Activated CD4-positive, alpha-beta T cell treated with anti-CD3 and anti-CD28 coated beads, Interleukin-2, amount 10 ng/mL, durations not matched to agents 24 days and 14 days (primary cell): Measurements from ENCODE around the gene TMEM165. TPM values are rescaled to one million over a fixed set of nuclear protein-coding genes. Genes with fewer than 3 reads are reported as not detected.

Source experiments
- DNase-seq: peaks from one replicate; pipeline ENCODE4 v3.0.0; 2022
- H3K27ac Mint-ChIP-seq: one replicate; pipeline ENCODE4 v1.8.0; 2022; ENCODE audit warnings: mild to moderate bottlenecking, mixed read lengths
- H3K27me3 Mint-ChIP-seq: one replicate; pipeline ENCODE4 v1.8.0; 2022; ENCODE audit warnings: mixed read lengths
- H3K36me3 Mint-ChIP-seq: one replicate; pipeline ENCODE4 v1.8.0; 2022; ENCODE audit warnings: low read depth, mild to moderate bottlenecking, mixed read lengths
- H3K4me1 Mint-ChIP-seq: one replicate; pipeline ENCODE4 v1.8.0; 2021; ENCODE audit warnings: mixed read lengths
- H3K4me3 Mint-ChIP-seq: one replicate; pipeline ENCODE4 v1.8.0; 2022; ENCODE audit warnings: mild to moderate bottlenecking, moderate library complexity, mixed read lengths
- H3K9me3 Mint-ChIP-seq: one replicate; pipeline ENCODE4 v1.8.0; 2021; ENCODE audit warnings: mixed read lengths
- intact Hi-C: fragments of 100-400 bp; cut with micrococcal nuclease; formaldehyde crosslinking; loops from one replicate; pipeline ENCODE4 v1.15.1; 2023
- total RNA-seq: library from RNA; stranded (reverse); gene quantifications from 2 replicates; pipeline ENCODE4 v1.2.3, GENCODE V29; 2022

TMEM165 gene
- total RNA-seq, 1 donor from 2014 or later = 99.1 TPM

DNA sequence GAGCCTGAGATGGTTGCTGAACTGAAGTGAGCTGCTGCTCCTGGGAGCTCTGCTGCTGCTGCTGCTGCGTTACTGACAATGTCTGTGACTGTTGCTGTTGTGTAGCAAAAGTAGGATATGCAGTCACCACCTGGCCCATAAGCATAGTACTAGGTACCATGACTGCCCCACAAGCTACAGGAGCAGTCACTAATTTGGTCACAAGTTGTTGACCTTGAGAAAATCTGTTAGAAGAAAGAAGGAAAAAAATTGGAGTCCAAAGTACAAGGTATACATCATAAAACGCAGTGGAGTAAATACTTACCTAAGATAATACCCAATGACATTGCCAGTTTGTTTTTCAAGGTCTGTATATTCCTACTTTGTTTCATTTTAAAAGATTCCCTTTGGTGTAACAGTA, 42.6 kb downstream of the TMEM165 start:
- peaks cover 24% of the 10 kb centered on the region for H3K4me1 Mint-ChIP-seq
- intact Hi-C loops = no loop called here
- H3K36me3 Mint-ChIP-seq = peaks cover 50% of the 10 kb centered on the region
- no peaks in the 10 kb centered on the region for H3K9me3 Mint-ChIP-seq
- no peak overlapping the region for H3K27ac Mint-ChIP-seq
- no peaks in the 10 kb centered on the region for H3K27me3 Mint-ChIP-seq
- no peak overlapping the region for H3K4me3 Mint-ChIP-seq
- DNase-seq = no peak

DNA sequence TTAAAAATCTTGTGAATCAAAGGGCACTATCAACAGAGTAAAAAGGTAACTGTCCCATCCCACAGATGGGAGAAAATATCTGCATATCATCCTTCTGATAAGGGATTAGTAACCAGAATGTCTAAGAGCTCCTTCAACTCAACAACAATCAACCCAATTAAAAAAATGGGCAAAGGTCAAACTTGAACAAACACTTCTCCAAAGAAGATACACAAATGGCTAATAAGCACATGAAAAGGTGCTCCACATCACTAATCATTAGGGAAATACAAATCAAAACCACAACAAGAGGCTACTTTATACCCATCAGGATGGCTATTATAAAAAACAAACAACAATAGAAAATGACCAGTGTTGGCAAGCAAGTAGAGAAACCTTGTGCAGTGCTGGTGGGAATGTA, 43.3 kb downstream of the TMEM165 start:
- Mint-ChIP-seq H3K27me3 (no peaks in the 10 kb centered on the region), H3K9me3 (no peaks in the 10 kb centered on the region), H3K36me3 (peaks cover 50% of the 10 kb centered on the region), H3K27ac (no peak overlapping the region), H3K4me3 (no peak overlapping the region), H3K4me1 (peaks cover 24% of the 10 kb centered on the region)
- no peak for DNase-seq
- intact Hi-C loops = no loop called here

DNA sequence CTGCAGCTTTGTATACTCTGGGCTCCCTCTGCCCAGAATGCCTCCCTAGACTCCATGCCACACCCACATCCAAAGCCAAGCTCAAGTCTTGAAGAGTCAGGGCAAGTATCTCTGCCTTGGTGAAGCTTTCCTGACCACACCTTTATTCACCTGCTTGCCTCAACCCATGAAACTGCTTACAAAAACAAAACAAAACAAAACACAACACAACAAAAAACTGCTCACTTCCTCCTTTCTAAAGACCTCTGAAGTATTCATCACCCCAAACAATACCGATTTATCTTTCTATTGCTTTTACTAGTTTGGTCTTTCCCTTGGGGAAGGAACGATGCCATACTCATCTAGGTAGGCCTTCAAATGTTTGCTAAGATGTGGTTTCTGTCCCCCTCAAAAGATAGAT, 45.0 kb downstream of the TMEM165 start:
- Mint-ChIP-seq H3K27me3 (no peaks in the 10 kb centered on the region), H3K36me3 (peaks cover 36% of the 10 kb centered on the region), H3K4me3 (no peak overlapping the region), H3K9me3 (no peaks in the 10 kb centered on the region), H3K4me1 (peaks cover 10% of the 10 kb centered on the region), H3K27ac (no peak overlapping the region)
- intact Hi-C loops = loop anchor here (10.0 kb wide), 1 partner anchor 194 kb away; the partner anchor contains the start of gene NMU
- DNase-seq = no peak

DNA sequence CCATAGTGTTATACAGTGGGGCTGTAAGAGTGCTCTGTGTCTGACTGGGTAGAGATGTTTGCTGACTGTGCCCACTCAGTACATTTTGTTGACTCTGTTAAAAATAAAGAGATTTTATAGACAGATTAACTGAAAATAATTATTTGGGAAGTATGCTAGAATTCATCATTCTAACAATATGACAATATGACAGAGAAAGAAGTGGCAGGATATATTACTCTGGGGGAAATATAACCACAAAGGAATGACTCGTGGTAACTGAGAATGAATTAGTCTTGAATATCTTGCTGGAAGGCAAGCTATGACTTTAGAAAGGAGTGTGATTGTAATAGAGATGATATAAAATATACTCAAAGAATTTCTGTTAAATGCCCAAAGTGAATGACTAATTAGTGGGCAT, 46.8 kb downstream of the TMEM165 start:
- Mint-ChIP-seq H3K27ac (no peak overlapping the region), H3K4me3 (no peak overlapping the region), H3K36me3 (peaks cover 30% of the 10 kb centered on the region), H3K27me3 (no peaks in the 10 kb centered on the region), H3K4me1 (peaks cover 8% of the 10 kb centered on the region), H3K9me3 (no peaks in the 10 kb centered on the region)
- no peak for DNase-seq
- intact Hi-C loops = loop anchor here (10.0 kb wide), 1 partner anchor 192 kb away; the partner anchor contains the start of gene NMU

DNA sequence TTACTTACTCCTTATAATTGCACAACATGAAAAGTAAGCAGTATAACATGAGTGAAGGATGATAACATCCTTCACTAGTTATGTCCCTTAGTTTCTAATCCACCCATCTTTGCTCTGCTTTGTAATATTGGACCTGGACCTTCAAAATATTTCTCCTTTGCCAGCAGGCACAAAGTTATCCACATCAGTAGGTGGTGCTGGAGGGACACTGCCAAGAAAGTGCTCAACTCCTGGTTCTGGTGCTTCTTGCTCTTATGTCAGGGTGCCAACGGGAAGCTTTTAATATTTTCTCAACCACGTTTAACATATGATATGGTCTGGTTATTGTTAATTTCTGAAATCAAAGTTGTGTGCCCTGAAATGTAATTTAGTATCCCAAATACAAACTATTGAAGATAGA, 49.1 kb downstream of the TMEM165 start:
- Mint-ChIP-seq H3K9me3 (no peaks in the 10 kb centered on the region), H3K4me1 (peaks cover 10% of the 10 kb centered on the region), H3K27me3 (no peaks in the 10 kb centered on the region), H3K4me3 (no peak overlapping the region), H3K27ac (no peak overlapping the region), H3K36me3 (peaks cover 32% of the 10 kb centered on the region)
- intact Hi-C loops = loop anchor here (5.0 to 10.0 kb wide), 2 partner anchors 190 to 422 kb away; partner anchors contain the start of gene NMU
- DNase-seq = no peak

DNA sequence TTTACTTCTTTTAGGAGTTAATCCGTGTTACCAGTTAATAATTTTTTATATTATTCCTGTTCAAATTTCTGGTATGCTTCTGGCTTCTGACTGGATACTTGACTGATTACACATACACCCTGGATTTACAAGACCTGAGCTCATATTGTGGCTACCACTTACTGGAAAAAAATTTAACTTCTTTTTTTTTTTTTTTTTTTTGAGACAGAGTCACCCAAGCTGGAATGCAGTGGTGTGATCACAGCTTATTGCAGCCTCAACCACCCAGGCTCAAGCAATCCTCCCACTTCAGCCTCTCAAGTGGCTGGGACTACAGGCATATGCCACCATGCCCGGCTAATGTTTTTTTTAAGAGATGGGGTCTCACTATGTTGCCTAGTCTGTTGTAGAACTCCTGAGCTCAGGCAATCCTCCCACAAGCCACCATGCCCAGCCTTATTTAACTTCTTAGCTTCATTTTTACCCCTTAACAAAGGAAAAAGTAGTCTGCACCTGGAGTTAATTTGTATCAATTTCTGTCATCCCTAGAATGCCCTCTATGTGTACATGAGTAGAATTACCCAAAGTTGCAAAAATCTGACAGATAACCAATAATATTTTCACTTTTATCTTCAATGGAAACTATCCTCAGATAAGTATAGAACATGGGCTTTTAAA, 50.3 kb downstream of the TMEM165 start:
- peaks cover 6% of the 10 kb centered on the region for H3K4me1 Mint-ChIP-seq
- H3K36me3 Mint-ChIP-seq = peaks cover 31% of the 10 kb centered on the region
- no peak for DNase-seq
- H3K27me3 Mint-ChIP-seq = no peaks in the 10 kb centered on the region
- no peak overlapping the region for H3K4me3 Mint-ChIP-seq
- H3K9me3 Mint-ChIP-seq = no peaks in the 10 kb centered on the region
- intact Hi-C loops = loop anchor here (5.0 to 10.0 kb wide), 2 partner anchors 189 to 421 kb away; partner anchors contain the start of gene NMU
- H3K27ac Mint-ChIP-seq = no peak overlapping the region

DNA sequence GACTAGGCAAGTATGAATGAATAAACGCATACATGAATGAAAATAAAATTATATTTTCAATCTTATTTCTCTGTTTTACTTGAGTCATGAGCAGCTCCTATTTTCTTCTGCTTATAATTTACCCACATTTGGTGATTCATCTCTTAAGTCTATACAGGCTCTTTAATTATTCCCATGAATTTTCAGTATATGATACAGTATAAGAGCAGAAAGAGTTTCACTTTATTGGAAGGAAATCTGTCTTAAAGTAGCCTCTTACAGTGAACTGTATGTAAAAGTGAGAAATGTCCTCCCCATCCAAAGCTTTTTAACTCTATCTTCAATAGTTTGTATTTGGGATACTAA, 50.8 kb downstream of the TMEM165 start:
- DNase-seq = no peak
- Mint-ChIP-seq H3K4me1 (peaks cover 6% of the 10 kb centered on the region), H3K27me3 (no peaks in the 10 kb centered on the region), H3K4me3 (no peak overlapping the region), H3K9me3 (no peaks in the 10 kb centered on the region), H3K27ac (no peak overlapping the region), H3K36me3 (peaks cover 31% of the 10 kb centered on the region)
- intact Hi-C loops = loop anchor here (5.0 to 10.0 kb wide), 2 partner anchors 188 to 421 kb away; partner anchors contain the start of gene NMU

DNA sequence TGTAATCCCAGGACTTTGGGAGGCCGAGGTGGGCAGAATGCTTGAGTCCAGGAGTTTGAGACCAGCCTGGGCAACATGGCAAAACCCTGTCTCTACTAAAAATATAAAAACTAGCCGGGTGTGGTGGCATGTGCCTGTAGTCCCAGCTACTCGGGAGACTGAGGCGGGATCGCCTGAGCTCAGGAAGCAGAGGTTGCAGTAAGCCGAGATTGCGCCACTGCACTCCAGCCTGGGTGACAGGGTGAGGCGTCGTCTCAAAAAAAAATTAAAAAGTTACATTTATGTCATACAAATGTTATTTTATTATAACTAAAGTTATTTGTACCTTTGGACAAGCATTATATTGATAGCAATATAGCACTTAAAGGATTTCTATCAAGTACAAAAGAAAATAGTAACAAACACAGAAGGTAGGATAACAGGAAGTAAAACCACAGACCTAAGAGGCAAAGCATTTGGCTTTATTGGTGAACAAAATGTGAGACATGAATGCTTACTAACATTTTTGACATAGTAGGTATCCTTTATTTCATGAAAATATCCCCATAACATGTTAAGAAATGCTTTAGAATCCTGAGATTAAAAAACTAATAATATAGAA, 51.5 kb downstream of the TMEM165 start:
- Mint-ChIP-seq H3K4me3 (no peak overlapping the region), H3K27me3 (no peaks in the 10 kb centered on the region), H3K9me3 (no peaks in the 10 kb centered on the region), H3K27ac (no peak overlapping the region), H3K4me1 (peaks cover 6% of the 10 kb centered on the region), H3K36me3 (peaks cover 35% of the 10 kb centered on the region)
- DNase-seq = no peak
- intact Hi-C loops = loop anchor here (5.0 to 10.0 kb wide), 2 partner anchors 188 to 420 kb away; partner anchors contain the start of gene NMU

DNA sequence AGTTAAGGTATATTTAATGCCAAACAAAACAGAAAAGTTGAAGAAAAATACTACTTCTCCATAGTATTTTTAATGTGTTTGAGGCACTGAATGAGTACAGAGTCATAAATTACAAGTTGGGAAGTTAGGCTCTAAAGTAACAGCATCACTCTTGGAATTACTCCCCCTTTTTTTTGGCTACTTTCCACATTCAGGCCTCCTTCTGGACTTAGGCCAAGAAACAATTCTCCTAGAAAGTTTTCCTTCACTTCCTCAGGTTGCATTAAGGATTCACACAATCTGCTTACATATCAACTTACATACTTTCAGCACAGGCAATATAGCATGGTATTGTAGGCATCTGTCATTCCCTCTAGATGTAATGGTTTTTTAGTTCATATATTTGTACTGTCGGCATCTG, 52.1 kb downstream of the TMEM165 start:
- no peaks in the 10 kb centered on the region for H3K27me3 Mint-ChIP-seq
- H3K27ac Mint-ChIP-seq = no peak overlapping the region
- no peaks in the 10 kb centered on the region for H3K9me3 Mint-ChIP-seq
- intact Hi-C loops = loop anchor here (5.0 to 10.0 kb wide), 2 partner anchors 187 to 419 kb away; partner anchors contain the start of gene NMU
- no peak overlapping the region for H3K4me3 Mint-ChIP-seq
- peaks cover 30% of the 10 kb centered on the region for H3K36me3 Mint-ChIP-seq
- DNase-seq = no peak
- H3K4me1 Mint-ChIP-seq = peaks cover 2% of the 10 kb centered on the region

DNA sequence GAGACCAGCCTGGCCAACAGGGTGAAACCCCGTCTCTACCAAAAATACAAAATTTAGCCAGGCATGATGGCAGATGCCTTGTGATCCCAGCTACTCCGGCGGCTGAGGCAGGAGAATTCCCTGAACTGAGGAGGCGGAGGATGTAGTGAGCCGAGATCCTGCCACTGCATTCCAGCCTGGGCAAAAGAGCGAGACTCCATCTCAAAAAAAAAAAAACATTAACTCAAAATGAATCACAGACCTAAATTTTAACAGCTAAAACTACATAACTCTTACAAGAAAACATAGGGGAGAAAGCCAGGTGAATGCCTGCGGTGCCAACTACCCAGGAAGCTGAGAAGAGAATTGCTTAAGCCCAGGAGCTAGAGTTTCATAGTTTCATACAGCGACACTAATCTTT, 54.8 kb downstream of the TMEM165 start:
- no peak overlapping the region for H3K4me3 Mint-ChIP-seq

DNA sequence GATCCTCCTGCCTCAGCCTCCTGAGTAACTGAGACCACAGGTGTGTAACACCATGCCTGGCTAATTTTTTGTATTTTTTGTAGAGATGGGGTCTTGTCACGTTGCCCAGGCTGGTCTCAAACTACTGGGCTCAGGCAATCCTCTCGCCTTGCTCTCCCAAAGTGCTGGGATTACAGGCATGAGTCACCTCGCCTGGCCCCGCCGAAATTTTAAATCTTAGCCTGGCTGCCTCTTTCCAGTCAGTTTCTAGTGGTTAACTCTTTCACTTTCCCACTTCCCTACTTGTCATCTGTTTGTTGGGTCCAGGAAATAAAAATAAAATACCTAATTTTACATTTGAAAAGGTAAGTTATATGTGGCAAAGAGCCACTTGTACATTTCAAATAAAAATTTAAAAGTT, 62.4 kb downstream of the TMEM165 start:
- Mint-ChIP-seq H3K27me3 (no peaks in the 10 kb centered on the region), H3K4me3 (no peak overlapping the region), H3K27ac (no peak overlapping the region), H3K9me3 (no peaks in the 10 kb centered on the region), H3K36me3 (no peaks in the 10 kb centered on the region), H3K4me1 (no peaks in the 10 kb centered on the region)
- no peak for DNase-seq
- intact Hi-C loops = no loop called here

More for the DNA sequence above, 54.8 kb downstream of the TMEM165 start:
- H3K27me3 Mint-ChIP-seq = no peaks in the 10 kb centered on the region
- H3K9me3 Mint-ChIP-seq = no peaks in the 10 kb centered on the region
- peaks cover 30% of the 10 kb centered on the region for H3K36me3 Mint-ChIP-seq
- DNase-seq = no peak
- H3K4me1 Mint-ChIP-seq = peaks cover 2% of the 10 kb centered on the region
- no peak overlapping the region for H3K27ac Mint-ChIP-seq
- intact Hi-C loops = no loop called here

DNA sequence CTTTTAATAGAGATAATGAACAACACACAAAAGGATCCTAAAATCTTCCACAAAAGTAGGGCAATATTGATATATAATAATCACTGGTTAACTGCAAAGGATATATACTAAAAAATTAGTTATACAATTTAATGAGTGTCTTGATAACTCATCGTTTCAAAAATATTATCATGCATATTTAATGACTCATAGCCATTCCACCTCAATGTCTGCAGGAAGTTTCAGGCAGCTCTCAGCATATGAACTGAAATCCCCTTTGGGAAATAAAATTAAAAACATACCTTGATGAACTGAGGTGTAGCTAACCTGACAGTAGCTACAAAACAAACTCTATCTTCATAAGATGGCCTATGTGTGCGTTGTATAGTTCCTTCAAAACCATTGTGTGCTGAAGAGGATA, 62.9 kb downstream of the TMEM165 start:
- Mint-ChIP-seq H3K36me3 (no peaks in the 10 kb centered on the region), H3K9me3 (no peaks in the 10 kb centered on the region), H3K27me3 (no peaks in the 10 kb centered on the region), H3K4me3 (no peak overlapping the region), H3K27ac (no peak overlapping the region), H3K4me1 (no peaks in the 10 kb centered on the region)
- intact Hi-C loops = no loop called here
- DNase-seq = no peak

DNA sequence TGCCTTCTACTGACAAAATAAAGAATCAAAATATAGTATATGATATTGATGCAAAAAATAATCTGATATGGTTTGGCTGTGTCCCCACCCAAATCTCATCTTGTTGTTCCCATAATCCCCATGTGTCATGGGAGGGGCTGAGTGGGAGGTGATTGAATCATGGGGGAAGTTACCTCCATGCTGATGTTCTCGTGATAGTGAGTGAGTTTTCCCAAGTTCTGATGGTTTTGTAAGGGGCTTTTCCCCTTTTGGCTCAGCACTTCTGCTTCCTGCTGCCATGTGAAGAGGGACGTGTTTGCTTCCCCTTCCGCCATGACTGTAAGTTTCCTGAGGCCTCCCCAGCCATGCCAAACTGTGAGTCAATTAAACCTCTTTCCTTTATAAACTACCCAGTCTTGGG, 70.2 kb downstream of the TMEM165 start:
- Mint-ChIP-seq H3K4me3 (no peak overlapping the region), H3K9me3 (no peaks in the 10 kb centered on the region), H3K36me3 (peaks cover 23% of the 10 kb centered on the region), H3K4me1 (no peaks in the 10 kb centered on the region), H3K27ac (no peak overlapping the region), H3K27me3 (no peaks in the 10 kb centered on the region)
- intact Hi-C loops = no loop called here
- no peak for DNase-seq

DNA sequence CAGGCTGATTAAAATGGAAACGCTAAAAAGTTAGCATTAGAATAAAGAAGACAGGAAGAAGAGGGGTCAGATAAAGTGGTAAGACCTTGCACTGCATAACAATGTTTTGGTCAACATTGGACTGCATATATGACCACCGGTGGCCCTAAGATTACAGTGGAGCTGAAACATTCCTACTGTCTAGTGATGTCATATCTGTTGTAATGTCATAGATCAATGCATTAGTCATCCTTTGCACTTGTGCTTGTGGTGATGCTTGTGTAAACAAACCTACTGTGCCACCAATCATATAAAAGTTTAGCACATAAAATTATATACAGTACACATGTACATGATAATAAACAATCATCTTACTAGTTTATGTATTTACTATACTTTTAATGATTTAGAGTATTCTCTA, 73.0 kb downstream of the TMEM165 start:
- H3K9me3 Mint-ChIP-seq = peaks cover under 1% of the 10 kb centered on the region
- no peak overlapping the region for H3K27ac Mint-ChIP-seq
- H3K27me3 Mint-ChIP-seq = no peaks in the 10 kb centered on the region
- H3K36me3 Mint-ChIP-seq = peaks cover 25% of the 10 kb centered on the region
- no peak for DNase-seq
- no peak overlapping the region for H3K4me3 Mint-ChIP-seq
- no peaks in the 10 kb centered on the region for H3K4me1 Mint-ChIP-seq
- intact Hi-C loops = no loop called here
